ENCODE data around the gene GAS2L2.

GAS2L2 gene

DNA sequence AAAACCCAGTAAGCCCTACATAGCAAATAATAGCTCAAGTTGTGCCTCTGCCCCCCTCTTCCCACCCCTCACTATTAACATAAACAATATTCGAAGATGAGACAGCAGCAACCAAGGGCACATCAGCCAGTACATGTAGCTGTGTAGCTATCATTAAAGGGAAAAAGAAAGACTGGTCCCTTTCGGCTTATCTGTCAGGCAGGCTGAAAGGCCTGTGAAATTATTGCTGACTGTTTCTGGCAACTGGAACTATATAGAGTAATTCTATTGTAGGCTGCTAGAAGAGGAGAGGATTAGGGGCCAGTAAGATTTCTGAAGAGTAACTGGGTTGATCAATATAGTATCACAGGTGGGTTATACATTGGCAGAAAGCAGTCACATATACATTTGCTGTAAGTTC lies 58.1 kb downstream of the GAS2L2 start:
- no peaks in the 10 kb centered on the region for H3K9me3 ChIP-seq (ENCODE audit: insufficient read depth, low read length)
- no peak overlapping the region for H3K9ac ChIP-seq (ENCODE audit: low read length)
- H2AFZ ChIP-seq (ENCODE audit: low read depth, low read length), result no peak overlapping the region
- TF ChIP-seq, protein P1, sequence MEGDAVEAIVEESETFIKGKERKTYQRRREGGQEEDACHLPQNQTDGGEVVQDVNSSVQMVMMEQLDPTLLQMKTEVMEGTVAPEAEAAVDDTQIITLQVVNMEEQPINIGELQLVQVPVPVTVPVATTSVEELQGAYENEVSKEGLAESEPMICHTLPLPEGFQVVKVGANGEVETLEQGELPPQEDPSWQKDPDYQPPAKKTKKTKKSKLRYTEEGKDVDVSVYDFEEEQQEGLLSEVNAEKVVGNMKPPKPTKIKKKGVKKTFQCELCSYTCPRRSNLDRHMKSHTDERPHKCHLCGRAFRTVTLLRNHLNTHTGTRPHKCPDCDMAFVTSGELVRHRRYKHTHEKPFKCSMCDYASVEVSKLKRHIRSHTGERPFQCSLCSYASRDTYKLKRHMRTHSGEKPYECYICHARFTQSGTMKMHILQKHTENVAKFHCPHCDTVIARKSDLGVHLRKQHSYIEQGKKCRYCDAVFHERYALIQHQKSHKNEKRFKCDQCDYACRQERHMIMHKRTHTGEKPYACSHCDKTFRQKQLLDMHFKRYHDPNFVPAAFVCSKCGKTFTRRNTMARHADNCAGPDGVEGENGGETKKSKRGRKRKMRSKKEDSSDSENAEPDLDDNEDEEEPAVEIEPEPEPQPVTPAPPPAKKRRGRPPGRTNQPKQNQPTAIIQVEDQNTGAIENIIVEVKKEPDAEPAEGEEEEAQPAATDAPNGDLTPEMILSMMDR (IDR thresholded peaks at IDR 0.05; ENCODE audit: low read depth, low read length), result no peak
- no peak for TF ChIP-seq EZH2phosphoT487 (IDR thresholded peaks at IDR 0.05; ENCODE audit: low read depth)
- H3K4me1 ChIP-seq (ENCODE audit: low read length), result no peaks in the 10 kb centered on the region
- peaks cover 6% of the 10 kb centered on the region for H3K36me3 ChIP-seq (replicated peaks; ENCODE audit: low read depth, low read length)
- no peaks in the 10 kb centered on the region for H4K20me1 ChIP-seq (ENCODE audit: insufficient read depth, low read length)
- H3K79me2 ChIP-seq (ENCODE audit: low read length), result no peaks in the 10 kb centered on the region
- no peak overlapping the region for H3K4me2 ChIP-seq (ENCODE audit: low read length)
- no peak overlapping the region for H3K4me3 ChIP-seq (ENCODE audit: low read length)
- no peaks in the 10 kb centered on the region for H3K27me3 ChIP-seq (ENCODE audit: low read depth, low read length)
- H3K27ac ChIP-seq (ENCODE audit: low read length), result no peak overlapping the region
